GM23338 (cell line): ENCODE measurements around the gene FABP6. TPM values are rescaled to one million over a fixed set of nuclear protein-coding genes. Genes with fewer than 3 reads are reported as not detected.

Source experiments
- ATAC-seq: fragments of 200-7000 bp; cut with Tn5 transposase; 3 replicates; pipeline ENCODE4 v1.9.1; 2020
- DNase-seq: peaks from one replicate; pipeline ENCODE4 v3.0.0-alpha.2; 2015; ENCODE audit warnings: low spot score
- H2AFZ ChIP-seq: fragments of 200-600 bp; sonication (generic); 2 replicates; pipeline ENCODE4 v1.8.0; 2016; ENCODE audit warnings: antibody characterized with exemption, mild to moderate bottlenecking, moderate library complexity
- H3F3A ChIP-seq: fragments of 200-600 bp; sonication (generic); replicated peaks from 2 replicates; pipeline ENCODE4 v1.8.0; 2017; ENCODE audit warnings: antibody characterized with exemption, mixed run types, low read depth
- H3K27ac ChIP-seq: fragments of 200-600 bp; sonication (generic); 2 replicates; pipeline ENCODE4 v1.6.1; 2016; ENCODE audit warnings: low read depth
- H3K27me3 ChIP-seq: fragments of 200-600 bp; sonication (generic); 2 replicates; pipeline ENCODE4 v1.8.0; 2016; ENCODE audit warnings: mild to moderate bottlenecking, mixed run types, moderate library complexity; ENCODE audit not compliant: insufficient read depth
- H3K36me3 ChIP-seq: fragments of 200-600 bp; sonication (generic); 2 replicates; pipeline ENCODE4 v1.8.0; 2016; ENCODE audit warnings: mild to moderate bottlenecking; ENCODE audit not compliant: insufficient read depth
- H3K4me1 ChIP-seq: fragments of 200-600 bp; sonication (generic); 2 replicates; pipeline ENCODE4 v1.8.0; 2016; ENCODE audit warnings: mild to moderate bottlenecking, moderate library complexity; ENCODE audit not compliant: insufficient read depth
- H3K4me2 ChIP-seq: fragments of 200-600 bp; sonication (generic); 2 replicates; pipeline ENCODE4 v1.7.1; 2017; ENCODE audit warnings: mixed run types
- H3K4me3 ChIP-seq: fragments of 200-600 bp; sonication (generic); 2 replicates; pipeline ENCODE4 v1.6.1; 2016; ENCODE audit warnings: mixed run types
- H3K79me2 ChIP-seq: fragments of 200-600 bp; sonication (generic); replicated peaks from 2 replicates; pipeline ENCODE4 v1.8.0; 2017; ENCODE audit warnings: mild to moderate bottlenecking; ENCODE audit not compliant: insufficient read depth
- H3K9me2 ChIP-seq: fragments of 200-600 bp; sonication (generic); 2 replicates; pipeline ENCODE4 v1.8.0; 2017; ENCODE audit not compliant: insufficient read depth
- H4K20me1 ChIP-seq: fragments of 200-600 bp; sonication (generic); replicated peaks from 2 replicates; pipeline ENCODE4 v1.8.0; 2017; ENCODE audit warnings: mild to moderate bottlenecking; ENCODE audit not compliant: insufficient read depth
- H3K27ac Mint-ChIP-seq: 2 replicates; pipeline ENCODE4 v1.8.0; 2020; ENCODE audit warnings: inconsistent platforms, mild to moderate bottlenecking, moderate library complexity, mixed read lengths
- H3K27me3 Mint-ChIP-seq: 3 replicates; pipeline ENCODE4 v1.8.0; 2022; ENCODE audit warnings: low read depth, mild to moderate bottlenecking, moderate library complexity, mixed read lengths, inconsistent platforms; ENCODE audit not compliant: insufficient read depth, poor library complexity
- H3K36me3 Mint-ChIP-seq: 3 replicates; pipeline ENCODE4 v1.8.0; 2021; ENCODE audit warnings: low read depth, mild to moderate bottlenecking, inconsistent platforms, moderate library complexity, mixed read lengths
- H3K4me1 Mint-ChIP-seq: 3 replicates; pipeline ENCODE4 v1.8.0; 2020; ENCODE audit warnings: mild to moderate bottlenecking, inconsistent platforms, mixed read lengths
- H3K4me3 Mint-ChIP-seq: 3 replicates; pipeline ENCODE4 v1.8.0; 2021; ENCODE audit warnings: moderate library complexity, mild to moderate bottlenecking, inconsistent platforms, mixed read lengths
- H3K9me3 Mint-ChIP-seq: 3 replicates; pipeline ENCODE4 v1.8.0; 2020; ENCODE audit warnings: moderate library complexity, mild to moderate bottlenecking, inconsistent platforms, mixed read lengths
- CREB1 ChIP-seq: fragments of 250-450 bp; sonication (Bioruptor Pico); IDR thresholded peaks from 2 replicates; pipeline ENCODE4 v1.5.0; 2020; ENCODE audit warnings: low read depth, mild to moderate bottlenecking, moderate library complexity
- EZH2 ChIP-seq: fragments of 200-600 bp; sonication (generic); IDR thresholded peaks from one replicate; pipeline ENCODE4 v1.8.0; 2017; ENCODE audit warnings: antibody characterized with exemption, mild to moderate bottlenecking, low read depth; ENCODE audit not compliant: unreplicated experiment
- EZH2phosphoT487 ChIP-seq: fragments of 200-600 bp; sonication (generic); IDR thresholded peaks from one replicate; pipeline ENCODE4 v1.8.1; 2018; ENCODE audit warnings: antibody characterized with exemption; ENCODE audit not compliant: unreplicated experiment
- JUNB ChIP-seq: IDR thresholded peaks from one replicate; pipeline ENCODE4 v1.6.1; 2016; ENCODE audit warnings: antibody characterized with exemption; ENCODE audit not compliant: unreplicated experiment
- NANOG ChIP-seq: IDR thresholded peaks from 2 replicates; pipeline ENCODE4 v1.6.1; 2016; ENCODE audit warnings: antibody characterized with exemption, borderline replicate concordance
- STAT1 ChIP-seq: IDR thresholded peaks from one replicate; pipeline ENCODE4 v1.6.1; 2016; ENCODE audit warnings: antibody characterized with exemption; ENCODE audit not compliant: unreplicated experiment
- ZNF114 ChIP-seq: fragments of 250-450 bp; sonication (Bioruptor Pico); IDR thresholded peaks from 2 replicates; pipeline ENCODE4 v1.5.0; 2020; ENCODE audit warnings: mild to moderate bottlenecking, moderate library complexity
- polyA plus RNA-seq: library from polyadenylated mRNA; unstranded; fragments of >200 nt; fragmentation: Nextera tagmentation; extraction: Ambion mirVana; gene quantifications from 2 replicates; pipeline ENCODE4 v1.2.1, GENCODE V29; 2016
- total RNA-seq: library from RNA; depleted of rRNA; stranded (reverse); fragments of >200 nt; shearing (Covaris generic); gene quantifications from 2 replicates; pipeline ENCODE4 v1.2.3, GENCODE V29; 2014
- TF ChIP-seq, protein P1 (sequence below): IDR thresholded peaks from one replicate; pipeline ENCODE4 v1.6.1; 2018; ENCODE audit warnings: antibody characterized with exemption; ENCODE audit not compliant: unreplicated experiment
- TF ChIP-seq, protein P2 (sequence below), 2 experiments: fragments of 200-600 bp in 1 of 2; sonication (generic) in 1 of 2; conservative IDR thresholded peaks; 2 replicates each; pipeline versions ENCODE4 v1.5.1 to v1.6.1; 2016 to 2017; ENCODE audit warnings: antibody characterized with exemption in 2 of 2, low read depth in 2 of 2, mild to moderate bottlenecking in 2 of 2, moderate library complexity in 1 of 2
- TF ChIP-seq, protein P3 (sequence below): fragments of 250-450 bp; sonication (Bioruptor Pico); IDR thresholded peaks from 2 replicates; pipeline ENCODE4 v1.5.0; 2020; ENCODE audit warnings: mild to moderate bottlenecking, moderate library complexity

The FABP6 gene
- total and polyA plus RNA-seq, 2 experiments from 2014 or later = 2.2 to 7.5 TPM

DNA sequence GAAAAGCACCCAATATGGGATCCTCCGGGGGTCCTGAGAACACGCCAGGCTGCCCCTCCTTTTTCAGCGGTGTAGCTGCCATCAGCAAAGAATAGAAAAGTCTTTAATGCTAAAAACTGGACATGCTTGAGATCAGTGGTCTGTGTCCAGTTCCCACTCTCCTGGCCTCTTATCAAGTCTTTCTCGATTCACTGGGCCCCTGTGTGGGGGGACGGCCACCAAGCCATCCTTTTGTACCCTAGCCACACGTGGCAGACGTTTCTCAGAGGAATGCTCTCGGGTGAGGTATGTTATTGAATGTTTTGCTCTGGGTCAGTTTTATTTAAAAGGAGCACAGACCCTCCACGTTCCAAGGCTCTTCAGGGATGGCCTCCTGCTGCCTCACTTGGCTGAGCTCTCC is 23.6 kb downstream of the FABP6 start:
- Histone ChIP-seq H2AFZ (no peak overlapping the region), H3K9me2 (no peaks in the 10 kb centered on the region), H3K27ac (no peak overlapping the region), H4K20me1 (peaks cover 5% of the 10 kb centered on the region), H3K4me2 (no peak overlapping the region), H3K4me1 (0 out of 2 replicates have a peak, but pooled peaks cover 5% of the 10 kb centered on the region), H3K27me3 (no peaks in the 10 kb centered on the region), H3K79me2 (no peaks in the 10 kb centered on the region), H3K4me3 (no peak overlapping the region), H3K36me3 (peaks cover 17% of the 10 kb centered on the region), H3F3A (peaks cover 9% of the 10 kb centered on the region; the same call in 1 of the 2 replicates)
- Mint-ChIP-seq H3K4me3 (no peak overlapping the region), H3K4me1 (peaks cover 12% of the 10 kb centered on the region), H3K9me3 (no peaks in the 10 kb centered on the region), H3K27me3 (peaks cover 5% of the 10 kb centered on the region), H3K36me3 (peaks cover 64% of the 10 kb centered on the region), H3K27ac (no peak overlapping the region)
- TF ChIP-seq JUNB = no peak
- no peak for TF ChIP-seq STAT1
- ATAC-seq = no peak
- DNase-seq = no peak

DNA sequence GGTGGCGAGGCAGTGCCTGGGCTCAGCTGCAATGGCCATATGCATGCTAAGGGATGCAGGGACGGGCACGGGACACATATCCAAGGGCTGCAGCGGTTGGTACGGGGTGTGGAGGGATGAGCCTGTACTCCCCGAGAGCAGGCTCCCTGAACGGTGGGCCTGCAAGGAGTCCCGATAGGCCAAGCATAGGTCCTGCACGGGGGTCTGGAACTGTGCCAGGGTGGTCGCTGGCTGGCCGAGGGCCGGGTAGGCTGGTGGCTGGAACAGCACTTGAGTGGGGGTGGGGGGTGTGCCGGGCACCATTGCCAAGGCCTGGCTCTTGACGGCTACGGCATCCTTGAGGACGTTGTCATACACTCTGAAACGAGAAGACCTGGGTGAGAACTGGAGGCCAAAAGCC is 24.1 kb downstream of the FABP6 start:
- no peak overlapping the region for H3K27ac ChIP-seq
- peaks cover 17% of the 10 kb centered on the region for H3K36me3 ChIP-seq
- Mint-ChIP-seq H3K27ac (no peak overlapping the region), H3K4me3 (no peak overlapping the region), H3K27me3 (peaks cover 5% of the 10 kb centered on the region), H3K36me3 (peaks cover 69% of the 10 kb centered on the region), H3K4me1 (peaks cover 12% of the 10 kb centered on the region), H3K9me3 (no peaks in the 10 kb centered on the region)
- ATAC-seq (no peak), DNase-seq (no peak)
- no peaks in the 10 kb centered on the region for H3K27me3 ChIP-seq
- no peaks in the 10 kb centered on the region for H3K79me2 ChIP-seq
- H2AFZ ChIP-seq = no peak overlapping the region
- no peak overlapping the region for H3K4me3 ChIP-seq
- no peak overlapping the region for H3K4me2 ChIP-seq
- peaks cover 5% of the 10 kb centered on the region for H4K20me1 ChIP-seq
- H3F3A ChIP-seq = peaks cover 9% of the 10 kb centered on the region; the same call in 1 of the 2 replicates
- no peaks in the 10 kb centered on the region for H3K9me2 ChIP-seq
- 0 out of 2 replicates have a peak, but pooled peaks cover 5% of the 10 kb centered on the region for H3K4me1 ChIP-seq
- TF ChIP-seq EZH2 (no peak), STAT1 (no peak), JUNB (no peak), CREB1 (CRISPR knock-in tag) (no peak), ZNF114 (no peak), EZH2phosphoT487 (no peak), NANOG (no peak)
- TF ChIP-seq, protein P1, sequence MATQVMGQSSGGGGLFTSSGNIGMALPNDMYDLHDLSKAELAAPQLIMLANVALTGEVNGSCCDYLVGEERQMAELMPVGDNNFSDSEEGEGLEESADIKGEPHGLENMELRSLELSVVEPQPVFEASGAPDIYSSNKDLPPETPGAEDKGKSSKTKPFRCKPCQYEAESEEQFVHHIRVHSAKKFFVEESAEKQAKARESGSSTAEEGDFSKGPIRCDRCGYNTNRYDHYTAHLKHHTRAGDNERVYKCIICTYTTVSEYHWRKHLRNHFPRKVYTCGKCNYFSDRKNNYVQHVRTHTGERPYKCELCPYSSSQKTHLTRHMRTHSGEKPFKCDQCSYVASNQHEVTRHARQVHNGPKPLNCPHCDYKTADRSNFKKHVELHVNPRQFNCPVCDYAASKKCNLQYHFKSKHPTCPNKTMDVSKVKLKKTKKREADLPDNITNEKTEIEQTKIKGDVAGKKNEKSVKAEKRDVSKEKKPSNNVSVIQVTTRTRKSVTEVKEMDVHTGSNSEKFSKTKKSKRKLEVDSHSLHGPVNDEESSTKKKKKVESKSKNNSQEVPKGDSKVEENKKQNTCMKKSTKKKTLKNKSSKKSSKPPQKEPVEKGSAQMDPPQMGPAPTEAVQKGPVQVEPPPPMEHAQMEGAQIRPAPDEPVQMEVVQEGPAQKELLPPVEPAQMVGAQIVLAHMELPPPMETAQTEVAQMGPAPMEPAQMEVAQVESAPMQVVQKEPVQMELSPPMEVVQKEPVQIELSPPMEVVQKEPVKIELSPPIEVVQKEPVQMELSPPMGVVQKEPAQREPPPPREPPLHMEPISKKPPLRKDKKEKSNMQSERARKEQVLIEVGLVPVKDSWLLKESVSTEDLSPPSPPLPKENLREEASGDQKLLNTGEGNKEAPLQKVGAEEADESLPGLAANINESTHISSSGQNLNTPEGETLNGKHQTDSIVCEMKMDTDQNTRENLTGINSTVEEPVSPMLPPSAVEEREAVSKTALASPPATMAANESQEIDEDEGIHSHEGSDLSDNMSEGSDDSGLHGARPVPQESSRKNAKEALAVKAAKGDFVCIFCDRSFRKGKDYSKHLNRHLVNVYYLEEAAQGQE = no peak
- TF ChIP-seq, protein P2, sequence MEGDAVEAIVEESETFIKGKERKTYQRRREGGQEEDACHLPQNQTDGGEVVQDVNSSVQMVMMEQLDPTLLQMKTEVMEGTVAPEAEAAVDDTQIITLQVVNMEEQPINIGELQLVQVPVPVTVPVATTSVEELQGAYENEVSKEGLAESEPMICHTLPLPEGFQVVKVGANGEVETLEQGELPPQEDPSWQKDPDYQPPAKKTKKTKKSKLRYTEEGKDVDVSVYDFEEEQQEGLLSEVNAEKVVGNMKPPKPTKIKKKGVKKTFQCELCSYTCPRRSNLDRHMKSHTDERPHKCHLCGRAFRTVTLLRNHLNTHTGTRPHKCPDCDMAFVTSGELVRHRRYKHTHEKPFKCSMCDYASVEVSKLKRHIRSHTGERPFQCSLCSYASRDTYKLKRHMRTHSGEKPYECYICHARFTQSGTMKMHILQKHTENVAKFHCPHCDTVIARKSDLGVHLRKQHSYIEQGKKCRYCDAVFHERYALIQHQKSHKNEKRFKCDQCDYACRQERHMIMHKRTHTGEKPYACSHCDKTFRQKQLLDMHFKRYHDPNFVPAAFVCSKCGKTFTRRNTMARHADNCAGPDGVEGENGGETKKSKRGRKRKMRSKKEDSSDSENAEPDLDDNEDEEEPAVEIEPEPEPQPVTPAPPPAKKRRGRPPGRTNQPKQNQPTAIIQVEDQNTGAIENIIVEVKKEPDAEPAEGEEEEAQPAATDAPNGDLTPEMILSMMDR (conservative IDR thresholded peaks at IDR 0.05; ENCODE audit: low read depth in 2 of 2) = no peak
- TF ChIP-seq, protein P3, sequence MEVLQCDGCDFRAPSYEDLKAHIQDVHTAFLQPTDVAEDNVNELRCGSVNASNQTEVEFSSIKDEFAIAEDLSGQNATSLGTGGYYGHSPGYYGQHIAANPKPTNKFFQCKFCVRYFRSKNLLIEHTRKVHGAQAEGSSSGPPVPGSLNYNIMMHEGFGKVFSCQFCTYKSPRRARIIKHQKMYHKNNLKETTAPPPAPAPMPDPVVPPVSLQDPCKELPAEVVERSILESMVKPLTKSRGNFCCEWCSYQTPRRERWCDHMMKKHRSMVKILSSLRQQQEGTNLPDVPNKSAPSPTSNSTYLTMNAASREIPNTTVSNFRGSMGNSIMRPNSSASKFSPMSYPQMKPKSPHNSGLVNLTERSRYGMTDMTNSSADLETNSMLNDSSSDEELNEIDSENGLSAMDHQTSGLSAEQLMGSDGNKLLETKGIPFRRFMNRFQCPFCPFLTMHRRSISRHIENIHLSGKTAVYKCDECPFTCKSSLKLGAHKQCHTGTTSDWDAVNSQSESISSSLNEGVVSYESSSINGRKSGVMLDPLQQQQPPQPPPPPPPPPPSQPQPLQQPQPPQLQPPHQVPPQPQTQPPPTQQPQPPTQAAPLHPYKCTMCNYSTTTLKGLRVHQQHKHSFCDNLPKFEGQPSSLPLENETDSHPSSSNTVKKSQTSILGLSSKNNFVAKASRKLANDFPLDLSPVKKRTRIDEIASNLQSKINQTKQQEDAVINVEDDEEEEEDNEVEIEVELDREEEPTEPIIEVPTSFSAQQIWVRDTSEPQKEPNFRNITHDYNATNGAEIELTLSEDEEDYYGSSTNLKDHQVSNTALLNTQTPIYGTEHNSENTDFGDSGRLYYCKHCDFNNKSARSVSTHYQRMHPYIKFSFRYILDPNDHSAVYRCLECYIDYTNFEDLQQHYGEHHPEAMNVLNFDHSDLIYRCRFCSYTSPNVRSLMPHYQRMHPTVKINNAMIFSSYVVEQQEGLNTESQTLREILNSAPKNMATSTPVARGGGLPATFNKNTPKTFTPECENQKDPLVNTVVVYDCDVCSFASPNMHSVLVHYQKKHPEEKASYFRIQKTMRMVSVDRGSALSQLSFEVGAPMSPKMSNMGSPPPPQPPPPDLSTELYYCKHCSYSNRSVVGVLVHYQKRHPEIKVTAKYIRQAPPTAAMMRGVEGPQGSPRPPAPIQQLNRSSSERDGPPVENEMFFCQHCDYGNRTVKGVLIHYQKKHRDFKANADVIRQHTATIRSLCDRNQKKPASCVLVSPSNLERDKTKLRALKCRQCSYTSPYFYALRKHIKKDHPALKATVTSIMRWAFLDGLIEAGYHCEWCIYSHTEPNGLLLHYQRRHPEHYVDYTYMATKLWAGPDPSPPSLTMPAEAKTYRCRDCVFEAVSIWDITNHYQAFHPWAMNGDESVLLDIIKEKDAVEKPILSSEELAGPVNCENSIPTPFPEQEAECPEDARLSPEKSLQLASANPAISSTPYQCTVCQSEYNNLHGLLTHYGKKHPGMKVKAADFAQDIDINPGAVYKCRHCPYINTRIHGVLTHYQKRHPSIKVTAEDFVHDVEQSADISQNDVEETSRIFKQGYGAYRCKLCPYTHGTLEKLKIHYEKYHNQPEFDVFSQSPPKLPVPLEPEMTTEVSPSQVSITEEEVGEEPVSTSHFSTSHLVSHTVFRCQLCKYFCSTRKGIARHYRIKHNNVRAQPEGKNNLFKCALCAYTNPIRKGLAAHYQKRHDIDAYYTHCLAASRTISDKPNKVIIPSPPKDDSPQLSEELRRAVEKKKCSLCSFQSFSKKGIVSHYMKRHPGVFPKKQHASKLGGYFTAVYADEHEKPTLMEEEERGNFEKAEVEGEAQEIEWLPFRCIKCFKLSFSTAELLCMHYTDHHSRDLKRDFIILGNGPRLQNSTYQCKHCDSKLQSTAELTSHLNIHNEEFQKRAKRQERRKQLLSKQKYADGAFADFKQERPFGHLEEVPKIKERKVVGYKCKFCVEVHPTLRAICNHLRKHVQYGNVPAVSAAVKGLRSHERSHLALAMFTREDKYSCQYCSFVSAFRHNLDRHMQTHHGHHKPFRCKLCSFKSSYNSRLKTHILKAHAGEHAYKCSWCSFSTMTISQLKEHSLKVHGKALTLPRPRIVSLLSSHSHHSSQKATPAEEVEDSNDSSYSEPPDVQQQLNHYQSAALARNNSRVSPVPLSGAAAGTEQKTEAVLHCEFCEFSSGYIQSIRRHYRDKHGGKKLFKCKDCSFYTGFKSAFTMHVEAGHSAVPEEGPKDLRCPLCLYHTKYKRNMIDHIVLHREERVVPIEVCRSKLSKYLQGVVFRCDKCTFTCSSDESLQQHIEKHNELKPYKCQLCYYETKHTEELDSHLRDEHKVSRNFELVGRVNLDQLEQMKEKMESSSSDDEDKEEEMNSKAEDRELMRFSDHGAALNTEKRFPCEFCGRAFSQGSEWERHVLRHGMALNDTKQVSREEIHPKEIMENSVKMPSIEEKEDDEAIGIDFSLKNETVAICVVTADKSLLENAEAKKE = no peak
